Endodermal cell (in vitro differentiated cells): ENCODE results near the gene IFITM1. TPM values are rescaled to one million over a fixed set of nuclear protein-coding genes. Genes with fewer than 3 reads are reported as not detected.
"Not testable (repeated sequence)": the region's sequence is repeated elsewhere in the genome, so short reads cannot be mapped to it uniquely, and the experiment has no call there.

Experiments used
- DNase-seq: peaks from one replicate; pipeline ENCODE4 v3.0.0-alpha.2; 2017
- H3K27ac ChIP-seq: 2 replicates; pipeline ENCODE4 v1.5.1; 2013; ENCODE audit warnings: mild to moderate bottlenecking, low read depth, low read length, moderate library complexity
- H3K27me3 ChIP-seq: 2 replicates; pipeline ENCODE4 v1.6.1; 2013; ENCODE audit warnings: mild to moderate bottlenecking, low read length, moderate library complexity; ENCODE audit not compliant: insufficient read depth, control insufficient read depth, poor library complexity, severe bottlenecking
- H3K36me3 ChIP-seq: 2 replicates; pipeline ENCODE4 v1.7.0; 2013; ENCODE audit warnings: mild to moderate bottlenecking, low read length, moderate library complexity; ENCODE audit not compliant: control insufficient read depth, insufficient read depth
- H3K4me1 ChIP-seq: one replicate; pipeline ENCODE4 v1.7.0; 2013; ENCODE audit warnings: low read length; ENCODE audit not compliant: control insufficient read depth, insufficient read depth
- H3K4me3 ChIP-seq: 2 replicates; pipeline ENCODE4 v1.5.1; 2013; ENCODE audit warnings: mild to moderate bottlenecking, low read length, moderate library complexity
- H3K9ac ChIP-seq: 2 replicates; pipeline ENCODE4 v1.6.1; 2013; ENCODE audit warnings: mild to moderate bottlenecking, low read length, moderate library complexity; ENCODE audit not compliant: poor library complexity, severe bottlenecking; ENCODE audit errors: extremely low read depth
- H3K9me3 ChIP-seq: 2 replicates; pipeline ENCODE4 v1.6.1; 2013; ENCODE audit warnings: mild to moderate bottlenecking, low read length, moderate library complexity; ENCODE audit not compliant: control insufficient read depth
- H3K27ac Mint-ChIP-seq: 2 replicates; pipeline ENCODE4 v1.8.0; 2020; ENCODE audit warnings: mixed read lengths
- H3K27me3 Mint-ChIP-seq: 2 replicates; pipeline ENCODE4 v1.8.0; 2021; ENCODE audit warnings: mild to moderate bottlenecking, mixed read lengths; ENCODE audit not compliant: insufficient read depth
- H3K36me3 Mint-ChIP-seq: 2 replicates; pipeline ENCODE4 v1.8.0; 2020; ENCODE audit warnings: low read depth, mixed read lengths
- H3K4me1 Mint-ChIP-seq: 2 replicates; pipeline ENCODE4 v1.8.0; 2020; ENCODE audit warnings: mixed read lengths
- H3K4me3 Mint-ChIP-seq: 2 replicates; pipeline ENCODE4 v1.8.0; 2020; ENCODE audit warnings: mild to moderate bottlenecking, moderate library complexity, mixed read lengths
- H3K9me3 Mint-ChIP-seq: 2 replicates; pipeline ENCODE4 v1.8.0; 2020; ENCODE audit warnings: mild to moderate bottlenecking, mixed read lengths
- WGBS, 2 experiments: methylation state at CpG; one replicate each; pipeline versions ENCODE4 v1.1.5 to v1.1.7; 2013; ENCODE audit warnings: missing lambda C conversion rate in 2 of 2, mixed read lengths in 1 of 2; ENCODE audit not compliant: insufficient coverage in 1 of 2, insufficient read length in 1 of 2; 5-methylcytosine and 5-hydroxymethylcytosine counted together
- total RNA-seq, 2 donors: library from RNA; stranded (reverse); fragmentation: NEBNext Ultra II Directional in 1 of 2; extraction: Animal tissue kit (Norgen Biotek cat#: 25700) in 1 of 2; gene quantifications; 2 replicates in 1 of 2; 3 replicates in 1 of 2; pipeline ENCODE4 v1.2.1, GENCODE V29; 2021
- TF ChIP-seq, protein P1 (sequence below): fragments of 200-600 bp; sonication (generic); conservative IDR thresholded peaks from 2 replicates; pipeline ENCODE4 v1.5.0; 2021; ENCODE audit warnings: antibody characterized with exemption, mild to moderate bottlenecking

Gene IFITM1
- total RNA-seq, 2 donors from 2014 or later, result 211 to 558 TPM

DNA sequence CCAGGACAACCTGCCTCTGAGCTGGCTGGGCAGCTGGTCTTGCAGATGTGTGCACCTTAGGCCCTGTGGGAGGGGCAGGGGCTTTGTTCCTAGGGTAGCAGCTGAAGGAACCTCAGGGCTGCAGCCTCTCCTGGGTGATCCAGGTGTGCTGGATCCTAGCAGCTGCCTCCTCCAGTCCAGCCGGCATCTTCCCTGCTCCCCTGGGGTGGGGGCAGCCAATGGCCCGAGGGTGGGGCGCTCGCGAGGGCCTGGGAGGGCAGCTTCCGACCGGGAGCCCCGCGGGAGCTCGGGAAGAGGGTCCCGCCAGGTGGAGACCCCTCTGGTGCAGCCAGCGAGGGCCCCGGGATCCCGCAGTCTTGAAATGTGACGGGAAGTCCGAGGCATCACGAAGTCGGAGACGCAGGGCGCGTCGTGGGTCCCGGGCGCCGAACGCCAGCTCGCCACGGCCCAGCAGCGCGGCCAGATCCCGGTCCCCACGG, 1.7 kb downstream of the IFITM1 start:
- WGBS, 2 experiments, result 0 to 2% methylated on average over 5 to 32 of the region's 32 CpGs
- TF ChIP-seq, protein P1, sequence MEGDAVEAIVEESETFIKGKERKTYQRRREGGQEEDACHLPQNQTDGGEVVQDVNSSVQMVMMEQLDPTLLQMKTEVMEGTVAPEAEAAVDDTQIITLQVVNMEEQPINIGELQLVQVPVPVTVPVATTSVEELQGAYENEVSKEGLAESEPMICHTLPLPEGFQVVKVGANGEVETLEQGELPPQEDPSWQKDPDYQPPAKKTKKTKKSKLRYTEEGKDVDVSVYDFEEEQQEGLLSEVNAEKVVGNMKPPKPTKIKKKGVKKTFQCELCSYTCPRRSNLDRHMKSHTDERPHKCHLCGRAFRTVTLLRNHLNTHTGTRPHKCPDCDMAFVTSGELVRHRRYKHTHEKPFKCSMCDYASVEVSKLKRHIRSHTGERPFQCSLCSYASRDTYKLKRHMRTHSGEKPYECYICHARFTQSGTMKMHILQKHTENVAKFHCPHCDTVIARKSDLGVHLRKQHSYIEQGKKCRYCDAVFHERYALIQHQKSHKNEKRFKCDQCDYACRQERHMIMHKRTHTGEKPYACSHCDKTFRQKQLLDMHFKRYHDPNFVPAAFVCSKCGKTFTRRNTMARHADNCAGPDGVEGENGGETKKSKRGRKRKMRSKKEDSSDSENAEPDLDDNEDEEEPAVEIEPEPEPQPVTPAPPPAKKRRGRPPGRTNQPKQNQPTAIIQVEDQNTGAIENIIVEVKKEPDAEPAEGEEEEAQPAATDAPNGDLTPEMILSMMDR, result no peak
- no peak for DNase-seq
- H3K4me3 Mint-ChIP-seq, result peak overlapping the region; percentile 94
- peaks cover 32% of the 10 kb centered on the region for H3K4me1 Mint-ChIP-seq
- Histone ChIP-seq H3K4me1 (peaks cover 13% of the 10 kb centered on the region), H3K9me3 (no peaks in the 10 kb centered on the region), H3K36me3 (peaks cover 11% of the 10 kb centered on the region), H3K27ac (peak overlapping the region; percentile 66), H3K4me3 (peak overlapping the region; percentile 100), H3K27me3 (no peaks in the 10 kb centered on the region), H3K9ac (peak overlapping the region; percentile 95)
- H3K9me3 Mint-ChIP-seq, result no peaks in the 10 kb centered on the region
- no peaks in the 10 kb centered on the region for H3K27me3 Mint-ChIP-seq
- H3K27ac Mint-ChIP-seq, result peak overlapping the region; percentile 90
- peaks cover 13% of the 10 kb centered on the region for H3K36me3 Mint-ChIP-seq

DNA sequence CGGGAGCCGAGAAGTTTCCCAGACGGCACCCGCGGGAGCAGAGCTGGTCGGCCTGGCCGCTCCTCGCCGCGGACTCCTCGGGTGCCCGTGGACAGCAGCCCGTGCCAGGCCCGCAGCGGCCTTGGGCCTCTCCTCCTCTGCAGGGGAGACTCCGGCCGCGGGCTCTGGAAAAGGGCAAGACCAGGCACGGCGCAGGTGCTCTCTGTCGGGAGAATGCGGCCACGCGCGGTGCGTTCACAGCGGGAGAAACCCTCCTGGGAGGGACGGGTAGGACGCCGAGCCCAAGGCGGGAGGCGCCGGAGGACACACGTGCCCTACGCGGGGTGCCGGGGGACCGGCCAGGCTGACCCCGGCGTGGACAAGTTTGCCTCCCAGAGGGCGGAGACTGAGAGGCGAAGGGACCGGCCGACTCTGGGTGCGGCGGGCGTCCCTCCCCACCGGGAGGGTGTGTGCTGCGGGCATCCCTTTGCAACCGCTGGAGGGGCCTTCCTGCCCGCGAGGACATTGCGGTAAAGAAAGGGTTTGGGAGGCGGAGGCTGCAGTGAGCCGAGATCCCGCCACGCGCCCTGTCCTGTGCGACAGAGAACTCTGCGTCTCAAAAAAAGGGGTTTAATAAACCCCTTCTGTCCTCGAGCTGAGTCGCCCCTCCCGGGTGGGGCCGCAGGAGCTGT, 2.3 kb downstream of the IFITM1 start:
- 1 to 5% methylated on average over 47 to 64 of the region's 64 CpGs for WGBS, 2 experiments
- DNase-seq, result no peak
- Mint-ChIP-seq H3K4me1 (peaks cover 34% of the 10 kb centered on the region), H3K4me3 (peak overlapping the region; percentile 94), H3K27me3 (no peaks in the 10 kb centered on the region), H3K36me3 (peaks cover 13% of the 10 kb centered on the region), H3K9me3 (no peaks in the 10 kb centered on the region), H3K27ac (peak overlapping the region; percentile 98)
- Histone ChIP-seq H3K4me1 (peaks cover 13% of the 10 kb centered on the region), H3K27me3 (no peaks in the 10 kb centered on the region), H3K36me3 (peaks cover 11% of the 10 kb centered on the region), H3K9me3 (no peaks in the 10 kb centered on the region), H3K4me3 (peak overlapping the region; percentile 100), H3K9ac (peak overlapping the region; percentile 95), H3K27ac (peak overlapping the region; percentile 66)
- TF ChIP-seq, protein P1, result no peak

DNA sequence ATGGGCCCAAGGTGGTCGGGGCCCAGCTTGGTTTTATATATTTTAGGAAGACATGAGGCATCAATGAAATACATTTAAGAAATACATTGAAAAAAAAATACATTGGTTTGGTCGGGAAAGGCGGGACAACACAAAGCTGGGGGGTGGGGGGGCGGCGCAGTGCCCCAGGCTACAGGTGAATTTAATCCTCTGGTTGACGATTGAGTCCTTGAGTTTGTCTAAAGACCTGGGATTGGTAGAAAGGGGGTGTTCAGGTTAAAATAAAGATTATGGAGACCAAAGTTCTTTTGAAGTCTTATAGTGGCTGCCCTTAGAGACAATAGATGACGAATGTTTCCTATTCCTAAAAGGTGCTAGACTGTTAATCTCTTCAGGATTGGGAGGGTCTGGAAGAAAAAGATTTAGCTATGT, 3.1 kb downstream of the IFITM1 start:
- H3K27me3 Mint-ChIP-seq, result no peaks in the 10 kb centered on the region
- peak overlapping the region; percentile 95 for H3K9ac ChIP-seq
- H3K36me3 ChIP-seq, result peaks cover 11% of the 10 kb centered on the region
- TF ChIP-seq, protein P1, result no peak
- peaks cover 13% of the 10 kb centered on the region for H3K36me3 Mint-ChIP-seq
- H3K4me3 ChIP-seq, result peak overlapping the region; percentile 100
- peak overlapping the region; percentile 98 for H3K27ac Mint-ChIP-seq
- no peaks in the 10 kb centered on the region for H3K9me3 ChIP-seq
- H3K9me3 Mint-ChIP-seq, result no peaks in the 10 kb centered on the region
- peaks cover 30% of the 10 kb centered on the region for H3K4me1 Mint-ChIP-seq
- H3K27me3 ChIP-seq, result no peaks in the 10 kb centered on the region
- peak overlapping the region; percentile 66 for H3K27ac ChIP-seq
- DNase-seq, result peak; percentile 86
- WGBS, 2 experiments, result 1 to 3% methylated on average over 5 to 7 of the region's 7 CpGs
- peaks cover 10% of the 10 kb centered on the region for H3K4me1 ChIP-seq
- peak overlapping the region; percentile 94 for H3K4me3 Mint-ChIP-seq

DNA sequence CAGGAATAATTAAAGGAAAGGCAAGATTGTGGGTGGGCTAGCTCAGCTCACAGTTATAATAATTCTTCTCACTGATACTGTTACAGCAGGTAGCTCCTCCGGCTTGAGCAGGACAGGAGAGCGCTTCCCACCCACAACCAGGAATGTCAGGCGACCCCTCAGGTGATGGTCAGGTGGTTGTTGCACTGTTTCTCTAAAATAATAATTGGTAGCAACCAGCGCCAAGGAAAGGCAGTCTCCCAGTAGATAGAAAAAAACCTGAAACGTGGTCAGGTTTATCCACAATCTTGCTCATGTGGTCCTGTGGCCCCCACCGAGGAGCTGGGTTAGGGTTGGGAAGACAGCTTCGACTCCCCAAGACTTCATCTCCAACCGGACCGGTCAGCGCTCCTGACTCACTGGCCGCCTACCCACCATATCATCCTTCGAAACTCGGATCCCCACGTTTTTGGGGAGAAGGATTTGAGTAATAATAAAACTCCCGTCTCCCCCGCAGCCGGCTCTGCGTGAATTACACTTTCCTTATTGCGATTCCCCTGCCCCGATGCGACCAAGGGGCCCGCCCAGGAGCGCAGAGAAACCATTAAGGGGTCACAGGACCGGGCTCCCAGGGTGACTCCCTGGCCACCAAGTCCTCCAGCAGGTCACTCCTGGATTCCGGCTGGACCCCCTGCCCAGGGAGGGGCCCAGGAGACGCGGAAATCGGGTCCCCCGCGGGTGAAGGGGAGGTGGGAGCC, 4.0 kb downstream of the IFITM1 start:
- DNase-seq, result peak; percentile 82
- H3K9me3 ChIP-seq, H3K9me3 Mint-ChIP-seq, H3K27me3 ChIP-seq, H3K4me1 ChIP-seq, H3K27me3 Mint-ChIP-seq: not testable (repeated sequence)
- peaks cover 25% of the 10 kb centered on the region for H3K4me1 Mint-ChIP-seq
- Histone ChIP-seq H3K9ac (peak overlapping the region; percentile 95), H3K27ac (peak overlapping the region; percentile 57), H3K36me3 (peaks cover 11% of the 10 kb centered on the region), H3K4me3 (peak overlapping the region; percentile 100)
- H3K36me3 Mint-ChIP-seq, result peaks cover 13% of the 10 kb centered on the region
- WGBS, 2 experiments, result 6 to 39% methylated on average over 3 to 10 of the region's 30 CpGs
- H3K27ac Mint-ChIP-seq, result peak overlapping the region; percentile 98
- peak overlapping the region; percentile 94 for H3K4me3 Mint-ChIP-seq
